Smooth muscle cell of trachea (primary cell): ENCODE data around the gene CRTC2. TPM values are rescaled to one million over a fixed set of nuclear protein-coding genes. Genes with fewer than 3 reads are reported as not detected.

Experiments
- total RNA-seq: library from RNA; depleted of rRNA; stranded (reverse); fragments of >200 nt; gene quantifications from 2 replicates; pipeline ENCODE4 v1.2.1, GENCODE V29; 2014

Gene CRTC2, protein sequence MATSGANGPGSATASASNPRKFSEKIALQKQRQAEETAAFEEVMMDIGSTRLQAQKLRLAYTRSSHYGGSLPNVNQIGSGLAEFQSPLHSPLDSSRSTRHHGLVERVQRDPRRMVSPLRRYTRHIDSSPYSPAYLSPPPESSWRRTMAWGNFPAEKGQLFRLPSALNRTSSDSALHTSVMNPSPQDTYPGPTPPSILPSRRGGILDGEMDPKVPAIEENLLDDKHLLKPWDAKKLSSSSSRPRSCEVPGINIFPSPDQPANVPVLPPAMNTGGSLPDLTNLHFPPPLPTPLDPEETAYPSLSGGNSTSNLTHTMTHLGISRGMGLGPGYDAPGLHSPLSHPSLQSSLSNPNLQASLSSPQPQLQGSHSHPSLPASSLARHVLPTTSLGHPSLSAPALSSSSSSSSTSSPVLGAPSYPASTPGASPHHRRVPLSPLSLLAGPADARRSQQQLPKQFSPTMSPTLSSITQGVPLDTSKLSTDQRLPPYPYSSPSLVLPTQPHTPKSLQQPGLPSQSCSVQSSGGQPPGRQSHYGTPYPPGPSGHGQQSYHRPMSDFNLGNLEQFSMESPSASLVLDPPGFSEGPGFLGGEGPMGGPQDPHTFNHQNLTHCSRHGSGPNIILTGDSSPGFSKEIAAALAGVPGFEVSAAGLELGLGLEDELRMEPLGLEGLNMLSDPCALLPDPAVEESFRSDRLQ
- 4.2 and 4.6 TPM in 2 replicates for total RNA-seq

DNA sequence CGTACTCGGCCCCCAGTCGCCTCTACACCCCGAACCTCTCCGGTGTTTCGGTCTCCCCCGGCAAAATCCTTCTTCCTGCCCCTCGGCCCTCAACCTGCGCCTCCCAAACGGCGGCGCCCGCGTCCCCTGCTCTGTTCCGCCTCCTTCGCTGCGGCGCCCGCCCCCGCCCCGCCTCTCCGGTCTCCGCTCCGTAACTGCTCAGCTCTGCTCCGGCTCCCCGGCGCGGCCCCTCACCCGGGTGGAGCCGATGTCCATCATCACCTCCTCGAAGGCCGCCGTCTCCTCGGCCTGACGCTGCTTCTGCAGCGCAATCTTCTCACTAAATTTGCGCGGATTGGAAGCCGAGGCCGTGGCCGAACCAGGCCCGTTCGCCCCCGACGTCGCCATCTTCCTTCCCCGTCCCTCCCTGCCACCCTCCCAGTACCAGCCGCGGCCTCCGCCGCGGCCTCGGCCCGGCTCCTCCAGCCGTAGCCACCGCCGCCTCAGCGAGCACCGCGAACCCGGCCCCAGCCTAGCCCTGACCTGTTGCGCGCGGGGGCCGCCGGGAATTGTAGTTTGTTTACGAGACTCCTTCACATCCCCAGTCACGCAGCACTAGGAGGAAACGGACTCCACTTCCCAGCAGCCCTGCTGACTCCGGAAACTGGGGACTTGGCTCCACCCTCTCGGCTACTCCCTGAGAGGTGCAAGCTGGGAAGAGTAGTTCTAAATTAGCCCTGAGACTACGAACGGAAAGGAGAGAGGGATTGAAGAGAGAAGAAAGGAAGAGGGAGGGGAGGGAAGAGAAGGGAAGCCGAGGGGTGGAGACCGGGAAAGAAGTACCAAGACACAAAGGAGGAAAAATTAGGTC is at the start of gene CRTC2:
Gene CRTC2, minus strand, starts transcription at position 502 of the 850 bp plus-strand sequence. Its CDS starts 115 bp downstream, at position 387.

GRCh38 chr1:153990468-153991150 is 32.2 kb upstream of the CRTC2 start, which contains the start of gene RPS27:
Gene RPS27 (plus strand): TSS chr1:153990762. CDS start chr1:153990797, 35 bp downstream.

DNA sequence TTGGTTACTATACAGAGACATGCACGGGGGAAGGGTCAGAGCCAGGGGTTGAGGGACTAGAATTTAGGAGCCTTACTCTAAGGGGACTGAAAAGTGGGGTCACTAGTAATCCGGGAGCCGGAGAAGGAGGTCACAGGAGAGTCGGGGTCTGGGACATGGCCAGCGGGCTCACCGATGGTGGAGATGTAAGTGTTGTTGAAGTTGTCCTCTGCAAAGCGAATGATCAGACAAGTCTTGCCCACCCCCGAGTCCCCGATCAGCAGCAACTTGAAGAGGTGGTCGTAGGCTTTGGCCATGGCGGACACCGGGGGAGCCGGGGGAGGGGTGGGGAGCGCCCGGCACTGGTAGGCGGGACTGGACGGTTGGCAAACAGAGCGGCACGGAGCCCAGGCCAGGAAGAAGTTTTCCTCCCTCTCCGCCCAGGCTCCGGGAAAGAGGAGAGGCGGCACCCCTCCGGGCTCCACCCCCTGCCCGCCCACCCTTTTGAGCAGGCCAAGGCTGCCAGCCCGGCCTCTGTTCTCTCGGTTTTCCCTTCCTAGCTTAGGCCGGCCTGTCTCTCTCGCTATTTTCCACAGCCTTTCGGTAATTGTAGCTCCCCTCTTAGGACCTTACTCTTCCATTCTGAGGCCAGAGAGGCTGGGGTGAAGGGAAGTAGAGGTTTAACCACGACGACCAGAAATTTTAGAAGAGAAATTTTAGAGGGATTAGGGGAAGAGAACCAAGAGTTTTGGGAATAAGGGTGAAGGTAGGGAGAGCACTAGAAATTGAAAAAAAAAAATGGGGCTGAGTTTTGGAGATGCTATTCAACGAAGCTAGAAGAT is 27.7 kb upstream of the CRTC2 start, which contains the start of gene RAB13:
Gene RAB13, minus strand, starts transcription at position 399 of the 821 bp plus-strand sequence. Its CDS starts 103 bp downstream, at position 296.

DNA sequence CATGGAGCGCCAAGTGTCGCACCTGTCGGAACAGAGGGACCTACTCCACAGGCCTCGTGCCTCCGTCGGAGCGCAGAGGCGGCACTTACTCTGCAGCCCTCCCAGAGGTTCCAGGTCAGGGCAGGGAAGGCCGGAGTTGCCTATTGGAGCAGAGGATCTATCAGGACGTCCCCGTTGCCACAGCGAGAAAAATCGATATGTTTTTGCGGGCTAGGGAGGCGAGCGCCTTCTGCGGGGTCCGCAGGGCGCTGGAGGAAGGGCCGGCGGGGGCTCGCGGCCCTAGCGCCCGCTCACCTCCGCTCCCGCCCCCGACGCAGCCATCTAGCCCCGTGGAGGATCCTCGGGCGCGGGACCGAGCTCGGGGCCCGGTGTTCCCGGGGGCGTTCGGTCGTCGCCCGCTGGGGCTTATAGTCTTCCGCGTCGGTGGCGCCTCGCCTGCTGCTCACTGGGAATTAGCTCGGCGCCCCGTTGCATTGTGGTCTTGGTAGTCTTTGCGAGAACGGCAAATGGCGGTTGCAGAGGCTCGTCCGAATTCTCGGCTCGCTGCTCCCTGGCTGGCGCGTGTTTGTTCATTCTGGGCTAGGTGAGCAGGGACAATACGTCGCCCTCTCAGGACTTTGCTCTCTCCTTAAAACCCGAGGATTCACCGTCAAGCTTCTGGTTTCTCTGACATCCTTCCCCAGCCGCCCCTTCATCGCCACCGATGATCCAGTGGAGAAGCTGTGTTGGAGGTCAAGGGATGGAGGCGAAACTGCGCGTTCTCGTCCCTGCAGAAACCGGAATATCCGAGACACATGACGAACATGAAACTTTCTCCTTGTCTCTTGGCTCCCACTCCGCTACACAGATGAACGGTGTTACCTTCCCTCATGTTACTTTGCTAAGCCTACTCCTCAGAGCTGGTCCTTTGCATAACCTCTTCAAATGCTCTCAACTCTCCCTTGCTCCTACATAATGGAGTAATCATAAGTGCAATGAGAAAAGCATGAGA is 19.1 kb upstream of the CRTC2 start, which contains the start of gene JTB:
Gene JTB, minus strand, starts transcription at position 425 of the 991 bp plus-strand sequence. Its CDS starts 422 bp downstream, at position 3.

GRCh38 chr1:153967107-153967999 is 8.9 kb upstream of the CRTC2 start, which contains the start of gene CREB3L4:
Gene CREB3L4 (plus strand): TSS chr1:153967902. CDS start chr1:153968526, 624 bp downstream.

GRCh38 chr1:153963030-153963849 is 4.8 kb upstream of the CRTC2 start, which contains the start of gene SLC39A1:
Gene SLC39A1 (minus strand): TSS chr1:153963537. CDS start chr1:153962715, 822 bp downstream.

GRCh38 chr1:153946622-153947241 is 11.7 kb downstream of the CRTC2 start, which contains the start of gene DENND4B:
Gene DENND4B (minus strand): TSS chr1:153946718. CDS start chr1:153944374, 2,344 bp downstream.

DNA sequence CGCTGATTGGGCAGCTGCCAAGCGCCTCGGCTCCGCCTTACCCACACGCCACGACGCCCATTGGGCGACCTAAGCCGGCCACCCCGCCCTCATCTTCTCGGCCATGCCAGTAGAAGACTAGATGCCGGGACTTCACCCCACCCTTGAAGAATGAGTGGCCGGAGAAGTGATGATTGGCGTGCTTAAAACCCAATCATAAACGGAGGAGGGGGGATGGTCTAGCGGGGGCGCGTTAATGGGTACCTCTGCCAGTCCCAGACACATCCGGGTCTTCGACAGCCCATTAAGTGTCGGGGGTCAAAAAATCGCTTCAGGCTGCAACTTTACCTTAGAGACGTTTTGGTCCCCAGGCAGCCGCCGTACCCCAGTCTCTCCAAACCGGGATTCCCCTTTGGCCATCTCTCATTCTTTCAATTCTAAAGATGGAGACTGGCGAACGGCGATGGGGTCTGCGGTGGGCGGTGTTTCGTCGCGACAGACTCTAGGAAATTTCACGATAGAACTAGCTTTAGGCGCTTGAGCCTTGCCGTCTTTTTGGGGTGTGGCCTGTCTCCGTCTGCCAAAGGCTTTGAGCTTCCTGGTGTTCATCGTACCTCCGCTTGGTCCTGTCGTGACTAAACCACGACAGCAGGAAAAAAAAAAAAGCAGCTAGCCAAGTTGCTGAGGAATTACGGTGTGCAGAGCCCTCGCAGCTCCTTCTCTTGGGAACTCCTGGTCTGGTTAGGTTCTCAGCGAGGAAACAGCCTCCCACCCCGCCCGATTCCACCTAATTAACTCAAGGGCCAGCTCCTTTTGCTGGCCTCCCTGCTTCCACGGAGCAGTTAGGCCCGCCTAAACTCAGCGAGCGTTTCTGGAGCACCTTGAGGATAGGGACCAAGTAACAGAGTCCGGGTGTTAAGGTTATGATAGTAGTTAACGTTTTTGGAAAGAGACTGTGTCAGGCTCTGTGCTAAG is 35.2 kb downstream of the CRTC2 start, which contains the start of gene GATAD2B:
Gene GATAD2B, minus strand, starts transcription at position 1 of the 954 bp plus-strand sequence. CDS start 94,625 bp downstream, outside the sequence.

Other genes starting within 250 kb of the CRTC2 start
- gene INTS3, start 230.6 kb downstream of the CRTC2 start, total RNA-seq = 45.1 and 52.9 TPM in 2 replicates
- 18.0 and 35.6 TPM in 2 replicates for gene SLC27A3, start 183.2 kb downstream of the CRTC2 start, total RNA-seq
- gene GATAD2B, start 35.6 kb downstream of the CRTC2 start, total RNA-seq = 4.6 and 6.7 TPM in 2 replicates
- gene DENND4B, start 11.9 kb downstream of the CRTC2 start, total RNA-seq = 16.9 and 17.9 TPM in 2 replicates
- 136 and 138 TPM in 2 replicates for gene SLC39A1, start 4.9 kb upstream of the CRTC2 start, total RNA-seq
- 10.3 and 11.5 TPM in 2 replicates for gene CREB3L4, start 9.3 kb upstream of the CRTC2 start, total RNA-seq
- gene JTB, start 19.1 kb upstream of the CRTC2 start, total RNA-seq = 118 and 186 TPM in 2 replicates
- 112 and 119 TPM in 2 replicates for gene RAB13, start 27.7 kb upstream of the CRTC2 start, total RNA-seq
- gene RPS27, start 32.1 kb upstream of the CRTC2 start, total RNA-seq = 996 and 1,067 TPM in 2 replicates
- gene NUP210L, start 196.5 kb upstream of the CRTC2 start, total RNA-seq = 0.15 and 0.17 TPM in 2 replicates
- gene TPM3, start 233.5 kb upstream of the CRTC2 start, total RNA-seq = 377 and 890 TPM in 2 replicates
- gene CFAP141, start 247.7 kb upstream of the CRTC2 start, total RNA-seq = not detected in 2 replicates